Measurements from ENCODE around the gene PLB1.

Gene PLB1

GRCh38 chr2:28615706-28616105 lies 119.8 kb downstream of the PLB1 start:
- no peak for FAIRE-seq

GRCh38 chr2:28616396-28616999 lies 120.6 kb downstream of the PLB1 start:
- no peak for FAIRE-seq

- no peak for FAIRE-seq
These were observed 121.8 kb downstream of the PLB1 start for GRCh38 chr2:28617502-28618184.

GRCh38 chr2:28618221-28619141 lies 122.6 kb downstream of the PLB1 start:
- FAIRE-seq, result no peak

GRCh38 chr2:28619213-28620196 lies 123.6 kb downstream of the PLB1 start:
- no peak for FAIRE-seq

GRCh38 chr2:28620291-28620793 lies 124.5 kb downstream of the PLB1 start:
- FAIRE-seq, result no peak

- no peak for FAIRE-seq
These were observed 124.9 kb downstream of the PLB1 start for GRCh38 chr2:28620801-28621171.

- no peak for FAIRE-seq
These were observed 125.6 kb downstream of the PLB1 start for GRCh38 chr2:28621172-28622100.

- no peak for FAIRE-seq
These were observed 126.2 kb downstream of the PLB1 start for GRCh38 chr2:28622101-28622499.

GRCh38 chr2:28623582-28624405 lies 127.9 kb downstream of the PLB1 start:
- no peak for FAIRE-seq

- FAIRE-seq, result no peak
These were observed 128.6 kb downstream of the PLB1 start for GRCh38 chr2:28624436-28624792.

GRCh38 chr2:28624793-28625701 lies 129.2 kb downstream of the PLB1 start:
- FAIRE-seq, result no peak

- no peak for FAIRE-seq
These were observed 130.5 kb downstream of the PLB1 start for GRCh38 chr2:28626376-28626775.

GRCh38 chr2:28626891-28627421 lies 131.1 kb downstream of the PLB1 start:
- FAIRE-seq, result no peak

- no peak for FAIRE-seq
These were observed 132.0 kb downstream of the PLB1 start for GRCh38 chr2:28627722-28628480.

- no peak for FAIRE-seq
These were observed 132.6 kb downstream of the PLB1 start for GRCh38 chr2:28628506-28628905.

- no peak for FAIRE-seq
These were observed 133.1 kb downstream of the PLB1 start for GRCh38 chr2:28628987-28629386.

- no peak for FAIRE-seq
These were observed 134.1 kb downstream of the PLB1 start for GRCh38 chr2:28629910-28630309.
